Thyroid gland (tissue), 4 donors: ENCODE data around the gene LMTK2. TPM values are rescaled to one million over a fixed set of nuclear protein-coding genes. Genes with fewer than 3 reads are reported as not detected.

ENCODE experiments used
- DNase-seq, 2 donors: peaks; one replicate each; pipeline ENCODE4 v3.0.0-alpha.2; 2019
- H3K27ac ChIP-seq, 3 donors: fragments of 200-600 bp; sonication (generic); 1 replicate in 2 of 3; 2 replicates in 1 of 3; pipeline ENCODE4 v1.5.1; 2016 to 2019; ENCODE audit warnings: mild to moderate bottlenecking in 1 of 3, moderate library complexity in 1 of 3
- H3K27me3 ChIP-seq: fragments of 200-600 bp; sonication (generic); one replicate; pipeline ENCODE4 v1.5.1; 2019
- H3K36me3 ChIP-seq, 2 donors: fragments of 200-600 bp; sonication (generic); one replicate each; pipeline ENCODE4 v1.5.1; 2016 to 2019
- H3K4me1 ChIP-seq, 2 donors: fragments of 200-600 bp; sonication (generic); one replicate each; pipeline ENCODE4 v1.5.1; 2017 to 2019
- H3K4me3 ChIP-seq, 3 donors: fragments of 200-600 bp; sonication (generic); replicated peaks in 1 of 3; 1 replicate in 2 of 3; 2 replicates in 1 of 3; pipeline ENCODE4 v1.5.1; 2016; ENCODE audit warnings: mild to moderate bottlenecking in 1 of 3
- H3K9me3 ChIP-seq: fragments of 200-600 bp; sonication (generic); one replicate; pipeline ENCODE4 v1.5.1; 2017
- POLR2A ChIP-seq, 2 donors: fragments of 450-650 bp; IDR thresholded peaks; one replicate each; pipeline ENCODE4 v1.6.1; 2017; ENCODE audit warnings: antibody characterized with exemption in 2 of 2, mild to moderate bottlenecking in 2 of 2, moderate library complexity in 1 of 2
- WGBS, 2 donors: methylation state at CpG; one replicate each; pipeline ENCODE4 v1.1.5; 2017; 5-methylcytosine and 5-hydroxymethylcytosine counted together
- intact Hi-C: fragments of 100-400 bp; cut with DNase I; formaldehyde crosslinking; loops from one replicate; pipeline ENCODE4 v1.15.1; 2023
- total RNA-seq, 4 donors: library from RNA; depleted of rRNA; stranded (reverse); fragments of >200 nt; gene quantifications; one replicate each; pipeline ENCODE4 v1.2.3, GENCODE V29; 2016
- TF ChIP-seq, protein P1 (sequence below), 6 experiments: fragments of 200-600 bp in 3 of 6; fragments of 450-650 bp in 3 of 6; sonication (generic) in 3 of 6; IDR thresholded peaks; one replicate each; pipeline ENCODE4 v1.5.1; 2016 to 2019; ENCODE audit warnings: antibody characterized with exemption in 6 of 6, mild to moderate bottlenecking in 2 of 6, inconsistent platforms in 1 of 6, moderate library complexity in 1 of 6

Gene LMTK2
- total RNA-seq, 4 donors from 2014 or later: 22.0 to 36.5 (median 26.6) TPM

DNA sequence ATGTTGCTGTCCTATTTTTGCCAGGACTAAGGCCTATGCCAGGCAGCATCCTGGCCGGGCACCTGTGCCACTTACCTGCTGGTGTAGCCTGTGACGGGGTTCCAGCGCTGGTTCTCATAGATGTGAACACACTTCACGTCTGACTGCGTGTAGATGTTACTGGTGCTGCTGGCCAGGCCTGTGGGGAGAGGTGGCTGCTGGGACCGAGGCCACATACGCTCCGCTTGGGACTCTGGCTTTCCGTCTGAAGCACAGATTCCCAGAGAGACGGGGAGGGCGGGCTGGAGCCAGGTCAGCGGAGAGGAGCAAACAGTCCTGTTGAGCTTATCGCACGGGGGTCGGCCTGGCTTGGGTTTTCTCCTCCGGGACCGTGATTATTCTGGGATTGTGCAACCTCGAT, 121.3 kb downstream of the LMTK2 start:
- Histone ChIP-seq H3K27ac (no peak overlapping the region), H3K9me3 (no peaks in the 10 kb centered on the region), H3K4me1 (no peaks in the 10 kb centered on the region), H3K4me3 (no peak overlapping the region), H3K27me3 (no peaks in the 10 kb centered on the region), H3K36me3 (peaks cover 0 to 5% of the 10 kb centered on the region in 2 donors)
- no peak for TF ChIP-seq POLR2A (IDR thresholded peaks at IDR 0.05)
- TF ChIP-seq, protein P1, sequence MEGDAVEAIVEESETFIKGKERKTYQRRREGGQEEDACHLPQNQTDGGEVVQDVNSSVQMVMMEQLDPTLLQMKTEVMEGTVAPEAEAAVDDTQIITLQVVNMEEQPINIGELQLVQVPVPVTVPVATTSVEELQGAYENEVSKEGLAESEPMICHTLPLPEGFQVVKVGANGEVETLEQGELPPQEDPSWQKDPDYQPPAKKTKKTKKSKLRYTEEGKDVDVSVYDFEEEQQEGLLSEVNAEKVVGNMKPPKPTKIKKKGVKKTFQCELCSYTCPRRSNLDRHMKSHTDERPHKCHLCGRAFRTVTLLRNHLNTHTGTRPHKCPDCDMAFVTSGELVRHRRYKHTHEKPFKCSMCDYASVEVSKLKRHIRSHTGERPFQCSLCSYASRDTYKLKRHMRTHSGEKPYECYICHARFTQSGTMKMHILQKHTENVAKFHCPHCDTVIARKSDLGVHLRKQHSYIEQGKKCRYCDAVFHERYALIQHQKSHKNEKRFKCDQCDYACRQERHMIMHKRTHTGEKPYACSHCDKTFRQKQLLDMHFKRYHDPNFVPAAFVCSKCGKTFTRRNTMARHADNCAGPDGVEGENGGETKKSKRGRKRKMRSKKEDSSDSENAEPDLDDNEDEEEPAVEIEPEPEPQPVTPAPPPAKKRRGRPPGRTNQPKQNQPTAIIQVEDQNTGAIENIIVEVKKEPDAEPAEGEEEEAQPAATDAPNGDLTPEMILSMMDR (IDR thresholded peaks at IDR 0.05): no peak
- WGBS, 2 donors: 93% methylated on average over 17 to 18 of the region's 18 CpGs
- intact Hi-C loops: no loop called here
- DNase-seq: no peak

DNA sequence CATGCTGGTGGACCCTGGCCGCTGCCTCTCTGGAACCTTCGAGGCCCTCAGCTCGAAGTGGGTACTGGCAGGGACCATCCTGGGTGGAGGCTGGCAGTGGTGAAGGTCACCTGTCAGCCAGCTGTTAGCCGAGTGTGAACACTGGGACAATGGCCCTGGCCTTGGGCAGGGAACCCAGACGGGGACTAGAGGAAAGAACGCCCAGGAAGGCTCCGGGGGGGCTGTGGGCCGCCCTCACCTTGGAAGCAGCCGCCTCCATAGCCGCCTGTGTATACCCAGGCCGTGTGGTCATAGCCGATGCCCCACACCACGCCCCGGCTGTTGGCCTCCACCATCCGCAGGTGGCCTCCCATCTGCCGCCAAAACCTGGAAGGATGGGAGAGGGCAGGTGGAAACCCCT, 122.1 kb downstream of the LMTK2 start:
- Histone ChIP-seq H3K4me3 (no peak overlapping the region), H3K9me3 (no peaks in the 10 kb centered on the region), H3K4me1 (no peaks in the 10 kb centered on the region), H3K27ac (no peak overlapping the region), H3K36me3 (peaks cover 0 to 8% of the 10 kb centered on the region in 2 donors), H3K27me3 (no peaks in the 10 kb centered on the region)
- no peak for TF ChIP-seq POLR2A (IDR thresholded peaks at IDR 0.05)
- TF ChIP-seq, protein P1 (IDR thresholded peaks at IDR 0.05): no peak
- intact Hi-C loops: no loop called here
- DNase-seq: no peak
- WGBS, 2 donors: 94% methylated on average over 10 to 16 of the region's 16 CpGs

DNA sequence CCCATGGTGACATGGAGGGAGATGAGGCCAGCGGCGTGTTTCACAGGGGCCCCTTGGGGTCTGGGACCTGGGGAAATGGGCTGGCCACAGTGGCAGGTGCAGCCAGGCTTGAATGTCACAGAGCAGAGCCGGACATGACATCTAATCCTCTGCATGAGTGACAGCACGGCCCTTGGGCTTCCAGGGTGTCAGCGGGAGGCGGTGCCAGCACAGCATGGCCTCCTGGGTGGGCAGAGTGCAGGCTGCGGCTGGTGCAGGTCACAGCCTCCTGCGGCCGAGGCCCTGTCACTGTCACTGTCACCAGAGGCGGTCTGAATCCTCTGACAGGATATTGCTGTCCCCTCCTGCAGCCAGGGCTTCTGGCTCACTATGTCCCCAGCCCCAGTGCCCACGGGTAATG, 122.8 kb downstream of the LMTK2 start:
- Histone ChIP-seq H3K27ac (no peak overlapping the region), H3K9me3 (no peaks in the 10 kb centered on the region), H3K4me1 (no peaks in the 10 kb centered on the region), H3K27me3 (no peaks in the 10 kb centered on the region), H3K36me3 (peaks cover 0 to 9% of the 10 kb centered on the region in 2 donors), H3K4me3 (no peak overlapping the region)
- no peak for DNase-seq
- intact Hi-C loops: no loop called here
- WGBS, 2 donors: 89 to 100% methylated on average over 4 to 8 of the region's 11 CpGs
- TF ChIP-seq POLR2A (IDR thresholded peaks at IDR 0.05): no peak
- TF ChIP-seq, protein P1 (IDR thresholded peaks at IDR 0.05): no peak

DNA sequence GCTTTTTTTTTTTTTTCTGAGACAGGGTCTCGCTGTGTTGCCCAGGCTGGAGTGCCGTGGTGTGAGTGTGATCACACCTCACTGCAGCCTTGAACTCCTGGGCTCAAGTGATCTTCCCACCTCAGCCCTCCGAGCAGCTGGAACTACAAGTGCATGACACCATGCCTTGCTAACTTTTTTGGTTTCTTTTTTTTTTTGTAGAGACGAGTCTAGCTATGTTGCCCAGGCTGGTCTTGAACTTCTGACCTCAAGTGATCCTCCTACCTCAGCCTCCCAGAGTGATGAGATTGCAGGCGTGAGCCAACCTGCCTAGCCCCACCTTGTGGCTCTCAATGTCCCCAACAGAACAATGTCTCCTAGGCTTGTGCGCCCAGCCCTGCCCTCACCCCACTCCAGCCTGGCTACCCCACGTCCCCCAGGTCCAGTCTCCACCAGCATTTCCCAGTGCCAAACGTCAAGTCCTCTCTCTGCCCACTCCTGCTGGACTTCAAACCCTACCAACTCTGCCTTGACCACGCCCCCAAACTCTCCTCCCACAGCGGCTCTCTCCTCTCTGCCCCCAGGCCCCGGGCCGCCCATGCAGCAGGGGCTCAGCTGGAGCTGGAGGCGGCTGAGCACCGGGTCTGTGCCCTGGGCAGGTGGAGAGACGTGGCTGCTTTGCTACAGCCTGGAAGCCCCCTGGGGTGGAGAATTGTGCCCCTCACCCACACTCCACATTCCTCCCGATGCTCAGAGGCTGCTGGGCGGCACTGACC, 123.5 kb downstream of the LMTK2 start:
- Histone ChIP-seq H3K27ac (no peak overlapping the region), H3K4me3 (no peak overlapping the region), H3K4me1 (no peaks in the 10 kb centered on the region), H3K27me3 (no peaks in the 10 kb centered on the region), H3K36me3 (peaks cover 0 to 9% of the 10 kb centered on the region in 2 donors), H3K9me3 (no peaks in the 10 kb centered on the region)
- 87 to 92% methylated on average over 12 to 15 of the region's 17 CpGs for WGBS, 2 donors
- intact Hi-C loops: no loop called here
- no peak for DNase-seq
- TF ChIP-seq, protein P1 (IDR thresholded peaks at IDR 0.05): no peak
- TF ChIP-seq POLR2A (IDR thresholded peaks at IDR 0.05): no peak

DNA sequence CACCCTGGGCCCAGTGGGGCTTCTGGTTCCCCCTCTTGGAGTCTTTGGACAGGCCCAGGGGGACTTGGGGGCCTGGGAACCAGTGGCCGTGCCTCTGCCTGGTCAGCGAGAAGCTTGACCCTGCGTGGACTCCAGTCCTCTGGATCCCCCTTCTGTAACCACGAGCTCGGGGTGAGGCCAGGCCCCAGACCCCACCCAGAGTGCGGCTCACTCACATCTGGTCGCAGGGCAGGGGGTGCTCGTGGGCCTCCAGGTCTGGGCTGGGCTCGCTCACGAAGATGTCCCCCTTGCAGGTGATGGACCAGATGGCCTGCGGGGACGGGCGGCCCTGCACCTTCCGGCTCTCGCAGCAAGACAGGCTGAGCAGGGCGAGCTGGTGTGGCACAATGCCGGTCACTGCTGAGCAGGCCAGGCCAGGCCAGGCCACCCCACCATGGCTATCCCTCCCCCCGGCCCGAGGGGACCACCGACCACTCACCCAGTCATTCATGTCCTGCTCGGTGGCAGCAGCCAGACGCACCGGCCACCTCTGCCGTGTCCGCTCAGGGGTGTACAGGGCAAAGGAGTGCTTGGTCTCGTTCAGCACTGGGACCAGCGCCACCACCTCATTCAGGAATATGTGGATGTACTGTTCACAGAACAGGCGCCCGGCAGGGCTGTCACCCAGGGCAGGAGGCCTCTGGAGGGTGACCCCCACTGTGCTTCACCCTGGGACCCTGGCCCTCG, 124.2 kb downstream of the LMTK2 start:
- Histone ChIP-seq H3K4me3 (no peak overlapping the region), H3K9me3 (no peaks in the 10 kb centered on the region), H3K27ac (no peak overlapping the region), H3K36me3 (peaks cover 0 to 9% of the 10 kb centered on the region in 2 donors), H3K27me3 (no peaks in the 10 kb centered on the region), H3K4me1 (no peaks in the 10 kb centered on the region)
- 93 to 95% methylated on average over 11 to 15 of the region's 30 CpGs for WGBS, 2 donors
- TF ChIP-seq, protein P1 (IDR thresholded peaks at IDR 0.05): no peak
- no peak for TF ChIP-seq POLR2A (IDR thresholded peaks at IDR 0.05)
- no peak for DNase-seq
- intact Hi-C loops: no loop called here
